Endothelial cell of umbilical vein (primary cell): ENCODE data around the gene ZNF263. TPM values are rescaled to one million over a fixed set of nuclear protein-coding genes. Genes with fewer than 3 reads are reported as not detected.

Source experiments
- BruUV-seq: library from RNA; stranded (reverse); fragments of 400-500 nt; replicated peaks from 2 replicates; lab custom pipeline; 2021; lab: Mats Ljungman, UMichigan
- CTCF ChIA-PET: fragments of 300-600, 350-600 bp; sonication (Branson Sonifier 250); formaldehyde crosslinking; loops from one replicate; lab custom pipeline; 2021; ENCODE audit warnings: antibody characterized with exemption, inconsistent platforms; lab: Charles Lee
- POLR2A ChIA-PET: fragments of 300-600, 350-600 bp; sonication (Branson Sonifier 250); formaldehyde crosslinking; loops from one replicate; lab custom pipeline; 2021; ENCODE audit warnings: antibody characterized with exemption, inconsistent platforms; lab: Charles Lee
- DNase-seq: peaks from one replicate; pipeline ENCODE4 v3.0.0-alpha.2; 2011; ENCODE audit warnings: low read depth, low spot score
- FAIRE-seq: peaks from 2 replicates; lab custom pipeline; 2011; peaks lifted over from hg19 to GRCh38; lab: Jason Lieb, UNC
- H2AFZ ChIP-seq: 2 replicates; pipeline ENCODE4 v1.6.0; 2012; ENCODE audit warnings: low read depth, low read length, control low read depth, inconsistent platforms
- H3K27ac ChIP-seq: 2 replicates; pipeline ENCODE4 v1.5.1; 2011; ENCODE audit warnings: low read depth, mild to moderate bottlenecking, control low read depth, low read length, moderate library complexity; ENCODE audit not compliant: insufficient read depth
- H3K27me3 ChIP-seq, 2 experiments: 2 replicates each; pipeline versions ENCODE4 v1.6.0 to v1.6.1; 2011; ENCODE audit warnings: low read length in 2 of 2, mixed read lengths in 1 of 2; ENCODE audit not compliant: control insufficient read depth in 2 of 2, insufficient read depth in 2 of 2
- H3K36me3 ChIP-seq, 2 experiments: 2 replicates in 1 of 2; 3 replicates in 1 of 2; pipeline ENCODE4 v1.5.1; 2011; ENCODE audit warnings: low read length in 2 of 2, mild to moderate bottlenecking in 1 of 2, moderate library complexity in 1 of 2; ENCODE audit not compliant: control insufficient read depth in 2 of 2, insufficient read depth in 2 of 2; ENCODE audit errors: extremely low read depth in 1 of 2
- H3K4me1 ChIP-seq: 3 replicates; pipeline ENCODE4 v1.5.1; 2011; ENCODE audit warnings: mild to moderate bottlenecking, low read length; ENCODE audit not compliant: control insufficient read depth, insufficient read depth; ENCODE audit errors: extremely low read depth
- H3K4me2 ChIP-seq: 2 replicates; pipeline ENCODE4 v1.6.1; 2011; ENCODE audit warnings: low read length, control low read depth, mixed read lengths; ENCODE audit not compliant: insufficient read depth
- H3K4me3 ChIP-seq, 3 experiments: fragments of 200-600 bp in 1 of 3; sonication (generic), shearing (Covaris generic) in 1 of 3; replicated peaks in 1 of 3; 2 replicates each; pipeline ENCODE4 v1.5.1; 2011 to 2016; ENCODE audit warnings: control low read depth in 3 of 3, low read length in 3 of 3, mild to moderate bottlenecking in 2 of 3, inconsistent platforms in 1 of 3, low read depth in 1 of 3, moderate library complexity in 1 of 3; ENCODE audit not compliant: insufficient read depth in 1 of 3
- H3K79me2 ChIP-seq: 2 replicates; pipeline ENCODE4 v1.6.0; 2012; ENCODE audit warnings: low read length, inconsistent platforms; ENCODE audit not compliant: control insufficient read depth, insufficient read depth
- H3K9ac ChIP-seq: replicated peaks from 2 replicates; pipeline ENCODE3; 2011; ENCODE audit warnings: low read length, control low read depth; ENCODE audit not compliant: insufficient read depth; ENCODE audit errors: extremely low read depth
- H3K9me1 ChIP-seq: replicated peaks from 3 replicates; pipeline ENCODE4 v1.6.0; 2011; ENCODE audit warnings: mild to moderate bottlenecking, low read length; ENCODE audit not compliant: control insufficient read depth, insufficient read depth; ENCODE audit errors: extremely low read depth
- H3K9me3 ChIP-seq: replicated peaks from 2 replicates; pipeline ENCODE4 v1.5.1; 2012; ENCODE audit warnings: low read length, inconsistent platforms; ENCODE audit not compliant: control insufficient read depth, insufficient read depth
- H4K20me1 ChIP-seq: replicated peaks from 2 replicates; pipeline ENCODE3; 2011; ENCODE audit warnings: mild to moderate bottlenecking, low read length; ENCODE audit not compliant: control insufficient read depth, insufficient read depth; ENCODE audit errors: extremely low read depth
- EZH2 ChIP-seq: IDR thresholded peaks from 2 replicates; pipeline ENCODE4 v1.6.1; 2012; ENCODE audit warnings: borderline replicate concordance, low read depth, mild to moderate bottlenecking, moderate library complexity, low read length, inconsistent platforms; ENCODE audit not compliant: severe bottlenecking
- POLR2A ChIP-seq: IDR thresholded peaks from 2 replicates; pipeline ENCODE4 v1.6.1; 2012; ENCODE audit warnings: low read depth, mild to moderate bottlenecking, control low read depth, low read length
- POLR2AphosphoS5 ChIP-seq: IDR thresholded peaks from 2 replicates; pipeline ENCODE4 v1.6.1; 2012; ENCODE audit warnings: low read depth, mild to moderate bottlenecking, control low read depth, low read length, moderate library complexity; ENCODE audit not compliant: insufficient read depth
- dilution Hi-C: fragments of 300-500 bp; cut with MboI; formaldehyde crosslinking; loops from one replicate; pipeline ENCODE4 v1.15.0; 2019; ENCODE audit warnings: low sequenced_read_pairs; ENCODE audit not compliant: extremely low pct_ligation_motif_present
- intact Hi-C: fragments of 100-400 bp; cut with micrococcal nuclease; formaldehyde crosslinking; loops from one replicate; pipeline ENCODE4 v1.10.0; 2022
- polyA plus RNA-seq, 4 experiments: library from polyadenylated mRNA; depleted of rRNA in 3 of 4; stranded (reverse) in 3 of 4; unstranded in 1 of 4; fragments of >200 nt; gene quantifications; 2 replicates each; pipeline versions ENCODE4 v1.2.1 to v1.2.3, GENCODE V29; 2011 to 2012; ENCODE audit warnings: missing spikeins in 1 of 4
- total RNA-seq: library from RNA; stranded (reverse); gene quantifications from 2 replicates; pipeline ENCODE4 v1.2.3, GENCODE V29; 2021
- TF ChIP-seq, protein P1 (sequence below), 2 donors: IDR thresholded peaks; 1 replicate in 1 of 2; 2 replicates in 1 of 2; pipeline ENCODE4 v1.5.1; 2011; ENCODE audit warnings: low read length in 2 of 2, mild to moderate bottlenecking in 2 of 2, moderate library complexity in 2 of 2, control low read depth in 1 of 2, inconsistent platforms in 1 of 2, low read depth in 1 of 2; ENCODE audit not compliant: insufficient read depth in 1 of 2; ENCODE audit errors: extremely low read depth in 1 of 2
- TF ChIP-seq, protein P2 (sequence below): IDR thresholded peaks from 2 replicates; pipeline ENCODE4 v1.6.1; 2011; ENCODE audit not compliant: insufficient read depth, insufficient read length

ZNF263 gene
- total and polyA plus RNA-seq, 2 donors (not counting 3 experiments of a cell fraction or from before 2014, with no cell fraction given): 10.9 to 20.8 TPM

DNA sequence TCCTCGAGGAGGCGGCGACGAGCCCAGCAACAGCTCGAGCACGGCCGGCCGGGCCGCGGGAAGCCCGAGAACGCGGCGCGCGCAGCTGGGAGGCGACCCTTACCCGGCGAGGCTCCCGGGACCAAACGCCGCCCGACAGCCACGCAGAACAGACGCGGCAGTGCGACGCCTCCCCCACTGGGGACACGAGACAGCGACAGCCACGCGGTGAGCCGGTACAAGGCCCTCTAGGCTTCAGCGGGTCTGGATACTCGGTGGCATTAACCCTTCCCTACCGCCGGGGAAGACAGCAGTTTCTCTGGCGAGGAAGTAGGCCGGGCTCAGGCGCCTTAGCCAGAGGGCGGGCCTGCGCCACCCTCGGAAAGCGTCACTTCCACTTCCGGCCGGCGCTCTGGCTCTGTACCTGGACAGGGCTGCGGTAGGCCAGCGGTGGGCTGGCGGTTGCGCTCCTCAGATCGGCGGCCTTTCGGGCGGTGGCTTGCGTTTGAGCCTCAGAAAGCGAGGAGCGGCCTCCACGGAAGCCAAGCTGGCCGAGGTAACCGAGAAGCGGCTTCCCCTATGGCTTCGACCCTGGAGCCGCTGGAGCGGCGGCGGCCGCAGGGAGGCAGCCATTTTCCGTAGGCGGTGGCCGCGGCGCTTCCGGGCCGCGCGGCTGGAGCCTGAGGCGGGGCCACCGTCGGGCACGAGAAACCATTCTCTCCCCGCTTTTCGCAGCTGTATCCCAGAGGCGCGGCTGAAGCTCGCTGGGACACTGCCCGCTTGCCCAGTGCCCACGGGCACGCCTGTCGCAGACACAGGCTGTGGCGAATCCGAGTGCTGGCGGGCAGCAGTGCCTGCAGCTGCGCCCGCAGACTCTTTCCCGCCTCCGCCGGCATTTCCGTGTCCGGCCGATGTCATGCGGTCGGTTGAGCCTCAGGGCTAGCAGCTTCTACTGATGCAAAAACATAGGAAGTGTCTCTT lies 22.1 kb downstream of the ZNF263 start, which contains the start of the genes TIGD7 and ZNF75A:
Gene TIGD7, minus strand, starts transcription at position 322 of the 960 bp plus-strand sequence. CDS start 4,816 bp downstream, outside the sequence.
Gene ZNF75A, plus strand, starts transcription at position 389 of the 960 bp plus-strand sequence. CDS start 2,932 bp downstream, outside the sequence.
- dilution Hi-C loops: no loop called here
- H3K36me3 ChIP-seq: peaks cover 5 to 13% of the 10 kb centered on the region in 2 experiments

More for the DNA sequence above, 22.1 kb downstream of the ZNF263 start, which contains the start of the genes TIGD7 and ZNF75A:
- peaks cover 3% of the 10 kb centered on the region for H3K79me2 ChIP-seq
- DNase-seq: peak; percentile 92
- H3K27me3 ChIP-seq: no peaks in the 10 kb centered on the region
- peak within 1 kb of the TSS; percentile 85 for H3K9ac ChIP-seq
- peak; percentile 85 for FAIRE-seq
- no peaks in the 10 kb centered on the region for H3K9me3 ChIP-seq
- intact Hi-C loops: loop anchor here (1.0 to 2.0 kb wide), 4 partner anchors 22 to 116 kb away; partner anchors contain the start of genes ZNF174, ZNF263 and ZSCAN32
- ChIA-PET POLR2A (interaction anchor here (0.9 kb wide), 1 partner anchor 22 kb away, joined by 4 read pairs; the partner anchor contains the start of gene ZNF263), CTCF (interaction anchor here (0.8 to 2.7 kb wide), 5 partner anchors 9 to 196 kb away, joined by 3 to 8 read pairs (median 3); no protein-coding TSS in a partner anchor)
- H3K27ac ChIP-seq: peak within 1 kb of the TSS; percentile 86
- peak within 1 kb of the TSS; percentile 46 to 81 (median 65) for H3K4me3 ChIP-seq
- peak within 1 kb of the TSS; percentile 90 for H2AFZ ChIP-seq
- H4K20me1 ChIP-seq: no peaks in the 10 kb centered on the region
- TF ChIP-seq POLR2AphosphoS5 (peak; percentile 98), EZH2 (no peak), POLR2A (peak; percentile 97)
- TF ChIP-seq, protein P1, sequence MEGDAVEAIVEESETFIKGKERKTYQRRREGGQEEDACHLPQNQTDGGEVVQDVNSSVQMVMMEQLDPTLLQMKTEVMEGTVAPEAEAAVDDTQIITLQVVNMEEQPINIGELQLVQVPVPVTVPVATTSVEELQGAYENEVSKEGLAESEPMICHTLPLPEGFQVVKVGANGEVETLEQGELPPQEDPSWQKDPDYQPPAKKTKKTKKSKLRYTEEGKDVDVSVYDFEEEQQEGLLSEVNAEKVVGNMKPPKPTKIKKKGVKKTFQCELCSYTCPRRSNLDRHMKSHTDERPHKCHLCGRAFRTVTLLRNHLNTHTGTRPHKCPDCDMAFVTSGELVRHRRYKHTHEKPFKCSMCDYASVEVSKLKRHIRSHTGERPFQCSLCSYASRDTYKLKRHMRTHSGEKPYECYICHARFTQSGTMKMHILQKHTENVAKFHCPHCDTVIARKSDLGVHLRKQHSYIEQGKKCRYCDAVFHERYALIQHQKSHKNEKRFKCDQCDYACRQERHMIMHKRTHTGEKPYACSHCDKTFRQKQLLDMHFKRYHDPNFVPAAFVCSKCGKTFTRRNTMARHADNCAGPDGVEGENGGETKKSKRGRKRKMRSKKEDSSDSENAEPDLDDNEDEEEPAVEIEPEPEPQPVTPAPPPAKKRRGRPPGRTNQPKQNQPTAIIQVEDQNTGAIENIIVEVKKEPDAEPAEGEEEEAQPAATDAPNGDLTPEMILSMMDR (IDR thresholded peaks at IDR 0.05; ENCODE audit: extremely low read depth in 1 of 2, insufficient read depth in 1 of 2, low read depth in 1 of 2, low read length in 2 of 2): peak in 1 of 2 donors; percentile 5
- TF ChIP-seq, protein P2, sequence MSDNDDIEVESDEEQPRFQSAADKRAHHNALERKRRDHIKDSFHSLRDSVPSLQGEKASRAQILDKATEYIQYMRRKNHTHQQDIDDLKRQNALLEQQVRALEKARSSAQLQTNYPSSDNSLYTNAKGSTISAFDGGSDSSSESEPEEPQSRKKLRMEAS: peak; percentile 52
- BruUV-seq: TSS peak; percentile 56
- peaks cover 12% of the 10 kb centered on the region for H3K4me1 ChIP-seq
- H3K9me1 ChIP-seq: no peaks in the 10 kb centered on the region
- H3K4me2 ChIP-seq: peak within 1 kb of the TSS; percentile 91
